HG03196 (cell line): ENCODE results near the gene RNF138.
A peak's percentile ranks its signal among the peaks of the same experiment; 100 is the strongest.
"Not testable (repeated sequence)": the region's sequence is repeated elsewhere in the genome, so short reads cannot be mapped to it uniquely, and the experiment has no call there.

Source experiments
- ATAC-seq: cut with Tn5 transposase; IDR thresholded peaks from one replicate; pipeline ENCODE4 v1.9.1; 2021; ENCODE audit not compliant: unreplicated experiment

RNF138 gene

DNA sequence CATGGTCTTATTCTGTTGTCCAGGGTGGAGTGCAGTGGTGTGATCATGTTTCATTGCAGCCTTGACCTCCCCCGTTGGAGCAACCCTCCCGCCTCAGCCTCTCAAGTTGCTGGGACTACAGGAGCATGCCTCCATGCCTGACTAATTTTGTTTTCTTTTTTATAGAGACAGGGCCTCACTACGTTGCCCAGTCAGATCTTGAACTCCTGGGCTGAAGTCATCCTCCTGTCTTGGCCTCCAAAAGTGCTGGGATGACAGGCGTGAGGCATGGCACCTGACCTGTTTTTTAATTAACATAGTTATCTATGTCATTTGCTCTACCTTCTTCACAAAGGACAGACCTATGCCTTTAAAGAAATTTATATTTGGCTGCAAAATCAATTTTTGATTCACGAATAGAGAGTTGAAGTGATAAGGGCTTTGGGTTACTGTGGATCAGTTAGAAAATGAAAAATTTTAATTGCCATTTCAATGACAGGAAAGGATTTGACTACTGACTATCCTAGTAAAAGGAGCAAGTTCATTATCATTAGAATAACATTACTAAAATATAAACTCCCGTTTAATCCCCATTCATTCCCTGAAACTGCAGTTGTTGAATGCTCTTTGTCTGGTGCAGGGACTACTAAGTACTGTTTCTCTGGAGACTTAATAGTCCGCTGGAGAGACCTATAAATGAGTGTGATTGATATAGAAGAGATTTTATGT lies 3.7 kb downstream of the RNF138 start:
- ATAC-seq = no peak

DNA sequence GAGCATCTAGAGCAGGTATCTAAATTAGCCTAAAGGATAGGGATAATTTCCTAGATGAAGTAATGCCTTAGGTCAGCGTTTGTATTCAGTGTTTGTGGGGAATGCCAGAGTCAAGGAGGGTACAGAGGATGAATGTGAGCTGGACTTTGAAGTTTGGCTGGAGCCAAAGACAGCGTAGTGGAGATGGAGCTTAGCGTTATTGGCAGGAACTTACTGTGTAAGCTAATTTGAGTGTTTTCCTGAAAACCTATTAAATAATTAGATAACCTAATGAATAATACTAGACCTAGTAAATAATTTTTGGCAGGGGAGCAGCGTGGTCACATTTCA lies 4.2 kb downstream of the RNF138 start:
- ATAC-seq = no peak

DNA sequence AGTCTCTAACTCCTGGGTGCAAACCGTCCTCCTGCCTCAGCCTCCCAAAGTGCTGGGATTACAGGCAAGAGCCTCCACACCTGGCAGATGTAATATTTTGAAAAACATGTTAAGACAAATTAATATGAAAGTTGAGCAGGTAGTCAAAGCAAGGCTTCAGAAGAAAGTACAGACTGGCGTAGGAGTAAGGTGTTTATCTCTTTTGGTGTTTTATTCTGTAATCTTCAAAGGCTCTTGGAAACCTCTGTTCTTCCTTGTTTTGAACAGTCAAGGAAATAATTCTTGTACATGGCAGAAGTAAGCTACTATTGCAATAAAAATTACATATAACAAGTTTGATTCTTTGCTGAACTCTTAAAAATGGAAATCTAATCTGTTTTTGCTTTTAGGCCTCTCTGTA lies 5.3 kb downstream of the RNF138 start:
- ATAC-seq = no peak

- no peak for ATAC-seq
Measured at GRCh38 chr18:32104516-32104915, 12.8 kb downstream of the RNF138 start.

DNA sequence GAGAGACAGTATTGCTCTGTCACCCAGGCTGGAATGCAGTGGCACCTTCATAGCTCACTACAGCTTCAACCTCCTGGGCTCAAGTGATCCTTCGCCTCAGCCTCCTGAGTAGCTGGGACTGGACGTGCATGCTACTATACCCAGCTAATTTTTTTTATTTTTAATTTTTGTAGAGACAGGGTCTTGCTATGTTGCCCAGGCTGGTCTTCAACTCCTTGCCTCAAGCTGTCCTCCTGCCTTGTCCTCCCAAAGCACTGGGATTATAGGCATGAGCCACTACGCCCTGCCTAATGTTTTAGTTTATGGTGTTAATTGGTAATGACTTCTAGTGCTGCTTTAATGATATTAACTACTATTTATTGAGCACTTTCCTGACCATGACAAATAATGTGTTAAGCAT lies 18.3 kb downstream of the RNF138 start:
- no peak for ATAC-seq

DNA sequence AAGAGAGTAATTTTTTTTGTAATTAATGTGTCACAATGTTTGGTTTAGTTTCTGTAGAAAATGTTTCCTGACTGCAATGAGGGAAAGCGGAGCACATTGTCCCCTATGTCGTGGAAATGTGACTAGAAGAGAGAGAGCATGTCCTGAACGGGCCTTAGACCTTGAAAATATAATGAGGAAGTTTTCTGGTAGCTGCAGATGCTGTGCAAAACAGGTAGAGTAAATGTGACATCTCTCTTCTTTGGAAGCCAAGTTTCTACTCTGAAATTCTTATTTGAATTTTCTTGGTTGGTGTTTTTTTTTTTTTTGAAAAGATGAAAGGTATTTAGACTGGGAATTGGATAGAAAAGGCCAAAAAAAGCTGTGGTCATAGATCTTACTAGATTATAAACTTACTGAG lies 20.0 kb downstream of the RNF138 start:
- no peak for ATAC-seq

DNA sequence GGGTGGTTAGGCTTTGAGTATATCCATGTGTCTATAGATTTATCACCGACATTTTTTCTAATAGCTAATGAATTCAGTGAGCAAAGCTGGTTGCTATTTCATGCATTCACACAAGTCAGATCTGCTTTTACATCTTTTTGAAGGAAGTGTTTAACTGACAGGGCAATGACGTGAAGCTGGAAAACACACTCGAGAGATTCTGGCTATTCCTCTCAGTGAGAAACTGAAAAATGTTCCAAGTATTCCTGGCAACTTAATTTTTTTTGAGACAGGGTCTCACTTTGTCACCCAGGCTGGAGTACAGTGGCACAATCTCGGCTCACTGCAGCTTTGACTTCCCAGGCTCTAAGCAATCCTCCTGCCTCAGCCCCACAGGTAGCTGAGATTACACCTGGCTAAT lies 21.2 kb downstream of the RNF138 start:
- no peak for ATAC-seq

GRCh38 chr18:32114293-32114942 lies 22.7 kb downstream of the RNF138 start:
- ATAC-seq = no peak

DNA sequence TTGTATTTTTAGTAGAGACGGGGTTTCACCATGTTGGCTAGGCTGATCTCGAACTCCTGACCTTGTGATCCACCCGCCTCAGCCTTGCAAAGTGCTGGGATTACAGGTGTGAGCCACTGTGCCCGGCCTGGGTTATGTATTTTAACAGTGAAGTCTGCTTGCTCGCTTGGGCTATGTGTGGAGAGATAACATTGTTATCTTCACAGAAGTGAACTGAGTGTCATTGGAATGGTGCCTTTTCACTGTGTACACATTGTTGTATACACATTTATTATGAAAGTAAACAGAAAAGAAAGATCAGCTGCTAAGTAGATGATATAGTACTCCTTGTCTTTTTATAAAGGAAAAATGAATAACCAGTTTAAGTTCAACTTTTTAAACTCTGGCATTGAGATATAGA lies 30.4 kb downstream of the RNF138 start:
- ATAC-seq = no peak

DNA sequence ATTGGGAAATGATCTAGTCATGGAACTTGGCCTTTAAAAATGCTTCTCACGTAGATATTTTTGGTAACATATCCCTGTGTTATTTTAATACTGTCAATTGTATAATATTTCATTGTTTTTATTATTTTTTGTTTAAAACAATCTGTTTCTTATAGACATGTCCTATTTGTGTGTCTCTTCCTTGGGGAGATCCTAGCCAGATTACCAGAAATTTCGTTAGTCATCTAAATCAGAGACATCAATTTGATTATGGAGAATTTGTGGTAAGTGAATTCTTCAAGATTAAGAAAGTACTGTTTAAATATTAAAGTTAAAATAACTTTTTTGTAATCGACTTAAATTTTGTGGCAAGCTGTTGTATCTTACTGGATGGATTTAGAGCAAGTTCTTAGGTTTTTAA lies 34.9 kb downstream of the RNF138 start:
- no peak for ATAC-seq

- no peak for ATAC-seq
Measured at GRCh38 chr18:32135625-32136024, 44.0 kb downstream of the RNF138 start.

DNA sequence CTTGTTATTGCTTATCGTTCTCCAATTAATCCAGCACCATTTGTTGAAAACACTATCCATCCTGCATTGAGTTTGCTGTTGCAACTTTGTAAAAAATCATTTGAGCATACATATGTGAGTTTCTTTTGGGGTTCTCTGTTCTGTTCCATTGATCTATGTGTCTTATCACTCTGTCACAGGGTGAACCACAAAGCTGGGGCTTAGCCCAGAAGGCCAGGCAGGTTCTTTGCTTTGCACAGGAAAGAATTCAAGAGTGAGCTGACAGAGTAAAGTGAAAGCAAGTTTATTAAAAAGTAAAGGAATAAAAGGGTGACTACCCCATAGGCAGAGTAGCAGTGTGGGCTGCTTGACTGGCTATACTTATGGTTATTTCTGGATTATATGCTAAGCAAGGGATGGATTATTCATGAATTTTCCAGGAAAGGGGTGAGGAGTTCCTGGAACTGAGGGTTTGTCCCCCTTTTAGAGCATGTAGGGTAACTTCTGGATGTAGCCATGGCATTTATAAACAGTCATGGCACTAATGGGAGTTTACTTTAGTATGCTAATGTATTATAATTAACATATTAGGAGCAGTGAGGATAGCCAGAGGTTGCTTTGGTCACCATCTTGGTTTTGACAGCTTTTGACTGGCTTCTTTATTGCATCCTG lies 46.8 kb downstream of the RNF138 start:
- ATAC-seq = no peak

DNA sequence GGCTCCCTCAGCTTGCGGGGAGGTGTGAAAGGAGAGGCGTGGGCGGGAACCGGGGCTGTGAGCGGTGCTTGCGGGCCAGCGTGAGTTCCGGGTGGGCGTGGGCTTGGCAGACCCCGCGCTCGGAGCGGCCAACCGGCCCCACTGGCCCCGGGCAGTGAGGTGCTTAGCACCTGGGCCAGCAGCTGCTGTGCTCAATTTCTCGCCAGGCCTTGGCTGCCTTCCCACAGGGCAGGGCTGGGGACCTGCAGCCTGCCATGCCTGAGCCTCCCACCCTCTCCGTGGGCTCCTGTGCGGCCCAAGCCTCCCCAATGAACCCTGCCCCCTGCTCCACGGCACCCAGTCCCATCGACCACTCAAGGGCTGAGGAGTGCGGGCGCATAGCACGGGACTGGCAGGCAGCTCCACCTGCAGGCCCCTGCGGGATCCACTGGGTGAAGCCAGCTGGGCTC lies 48.2 kb downstream of the RNF138 start:
- no peak for ATAC-seq

DNA sequence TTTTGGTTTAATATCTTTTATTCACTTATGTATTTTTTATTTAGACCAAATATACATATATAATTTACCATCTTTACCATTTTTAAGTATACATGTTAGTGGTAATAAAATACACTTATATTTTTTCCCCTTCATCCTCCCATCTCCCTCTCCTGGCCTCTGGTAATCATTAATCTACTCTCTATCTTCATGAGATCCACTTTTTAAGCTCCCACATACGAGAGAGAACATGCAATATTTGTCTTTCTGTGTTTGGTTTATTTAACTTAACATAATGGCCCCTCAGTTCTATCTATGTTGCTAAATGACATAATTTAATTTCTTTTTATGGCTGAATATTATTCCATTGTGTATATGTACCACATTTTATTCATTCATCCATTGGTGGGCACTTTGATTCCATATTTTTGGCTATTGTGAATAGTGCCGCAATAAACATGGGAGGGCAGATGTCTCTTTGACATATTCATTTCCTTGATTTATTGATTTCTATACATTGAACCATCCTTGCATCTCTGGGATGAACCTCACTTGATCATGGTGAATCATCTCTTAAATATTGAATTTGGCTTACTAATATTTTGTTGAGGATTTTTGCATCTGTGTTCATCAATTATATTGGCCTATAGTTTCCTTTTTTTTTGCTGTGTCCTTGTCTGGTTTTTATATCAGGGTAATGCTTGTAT lies 56.7 kb downstream of the RNF138 start:
- no peak for ATAC-seq

GRCh38 chr18:32152705-32153448 lies 61.2 kb downstream of the RNF138 start:
- peak; percentile 81 for ATAC-seq

DNA sequence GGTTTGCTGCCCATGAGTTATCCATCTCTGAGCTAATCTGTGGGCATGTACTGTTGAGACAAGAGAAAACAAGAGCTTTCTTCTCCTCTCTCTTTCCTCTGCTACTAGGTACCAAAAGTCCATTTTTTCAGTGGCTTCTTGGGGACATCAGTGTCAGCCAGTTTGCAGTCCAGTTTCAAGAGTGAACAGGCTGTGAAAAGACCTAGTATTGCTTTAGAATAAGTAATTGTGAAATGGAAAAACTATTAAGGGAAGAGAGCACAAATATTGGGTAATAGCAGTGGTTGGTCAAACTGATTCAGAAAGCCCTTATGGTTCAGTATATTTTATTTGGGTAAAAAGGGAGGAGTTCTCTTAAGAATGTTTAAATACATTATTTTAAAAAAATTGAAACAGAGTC lies 65.2 kb downstream of the RNF138 start:
- no peak for ATAC-seq

DNA sequence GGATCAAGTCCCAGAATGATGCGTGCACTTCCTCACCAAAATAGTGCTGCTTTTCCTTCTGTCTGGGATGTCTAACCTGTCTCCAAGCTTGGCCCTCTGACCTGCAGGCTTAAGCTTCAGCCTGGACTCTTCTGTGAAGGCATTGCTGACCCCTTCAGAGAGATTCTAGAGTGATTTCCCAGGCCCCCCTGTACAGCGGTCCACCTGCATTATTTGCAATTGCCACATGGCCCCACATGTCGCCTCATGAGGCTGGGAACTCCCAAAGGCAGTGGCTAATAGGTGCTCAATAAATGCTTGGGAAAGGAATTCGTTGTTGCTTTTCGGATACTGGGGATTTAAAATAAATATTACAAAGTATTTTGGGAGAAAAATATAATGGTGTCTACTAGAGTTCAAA lies 65.9 kb downstream of the RNF138 start:
- no peak for ATAC-seq

GRCh38 chr18:32158108-32158624 lies 66.5 kb downstream of the RNF138 start:
- peak; percentile 94 for ATAC-seq

DNA sequence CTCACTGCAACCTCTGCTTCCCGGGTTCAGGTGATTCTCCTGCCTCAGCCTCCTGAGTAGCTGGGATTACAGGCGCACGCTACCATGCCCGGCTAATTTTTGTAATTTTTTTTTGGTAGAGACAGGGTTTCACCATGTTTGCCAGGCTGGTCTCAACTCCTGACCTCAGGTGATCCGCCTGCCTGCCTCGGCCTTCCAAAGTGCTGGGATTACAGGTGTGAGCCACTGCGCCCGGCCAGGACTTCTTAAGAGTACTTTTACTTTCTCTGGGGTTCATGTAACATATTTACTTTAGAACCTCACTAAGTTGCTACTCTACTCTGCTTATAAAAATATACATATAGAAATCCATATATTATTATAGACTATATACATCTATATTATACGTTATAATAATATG lies 67.0 kb downstream of the RNF138 start:
- not testable (repeated sequence) for ATAC-seq

DNA sequence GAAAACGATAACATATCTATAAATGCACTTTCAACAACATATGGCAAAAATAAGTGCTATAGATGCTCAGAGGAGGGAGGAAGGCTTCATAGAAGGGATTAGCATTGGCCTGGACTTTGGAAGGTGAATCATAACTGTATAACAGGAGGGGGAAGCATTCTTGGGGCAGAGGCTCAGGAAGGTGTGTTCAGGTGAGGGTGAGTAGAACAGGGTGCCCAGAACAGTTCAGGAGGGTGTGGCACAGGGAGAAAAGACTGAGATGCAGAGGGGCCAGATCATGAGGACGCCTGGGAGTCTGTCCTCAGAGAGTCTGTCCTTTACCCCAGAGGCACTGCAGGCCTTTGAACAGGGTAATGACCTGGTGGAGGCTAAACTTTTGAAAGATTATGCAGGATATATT lies 68.9 kb downstream of the RNF138 start:
- no peak for ATAC-seq
